Measurements from ENCODE around the gene ARF6. TPM values are rescaled to one million over a fixed set of nuclear protein-coding genes. Genes with fewer than 3 reads are reported as not detected.
A peak's percentile ranks its signal among the peaks of the same experiment; 100 is the strongest.

ARF6 gene
- total and polyA plus RNA-seq, 10 of the 15 experiments (the other 5 are each of a cell fraction or from before 2014, with no cell fraction given), result 46.8 to 128 (median 71.9) TPM

GRCh38 chr14:49852301-49853157 lies 40.4 kb upstream of the ARF6 start, which contains the start of gene NEMF (continued):
- TF ChIP-seq ZNF687 (IDR thresholded peaks at IDR 0.05) (peak; percentile 76), ZBTB4 (CRISPR knock-in tag; IDR thresholded peaks at IDR 0.05) (no peak), MLLT1 (IDR thresholded peaks at IDR 0.05) (peak; percentile 60), CHD1 (IDR thresholded peaks at IDR 0.05; ENCODE audit: low read depth, low read length) (peak; percentile 87; the same call in 1 of the 2 replicates), CUX1 (IDR thresholded peaks at IDR 0.05; ENCODE audit: insufficient replicate concordance, low read depth, low read length) (peak; percentile 13), RAD21 (IDR thresholded peaks at IDR 0.05; ENCODE audit: insufficient read depth, low read depth, low read length) (peak; percentile 57), SMARCA5 (IDR thresholded peaks at IDR 0.05) (peak; percentile 89), POLR2AphosphoS2 (IDR thresholded peaks at IDR 0.05; ENCODE audit: low read depth, low read length) (peak; percentile 79), MAX (IDR thresholded peaks at IDR 0.05; ENCODE audit: low read depth, low read length) (no peak; the same call in 1 of the 2 replicates), LARP7 (IDR thresholded peaks at IDR 0.05) (peak; percentile 85), EP300 (IDR thresholded peaks at IDR 0.05; ENCODE audit: borderline replicate concordance in 1 of 2, control insufficient read depth in 1 of 2, low read depth in 2 of 2, low read length in 2 of 2) (no peak), NR2F1 (conservative IDR thresholded peaks at IDR 0.05) (peak; percentile 72), EED (IDR thresholded peaks at IDR 0.05; ENCODE audit: low read depth) (0 out of 2 replicates have a peak, but pooled peaks have one; percentile 24)
